HG02623 (cell line): ENCODE data around the gene AFF4.
A peak's percentile ranks its signal among the peaks of the same experiment; 100 is the strongest.
"Not testable (repeated sequence)": the region's sequence is repeated elsewhere in the genome, so short reads cannot be mapped to it uniquely, and the experiment has no call there.

ENCODE experiments used
- ATAC-seq: cut with Tn5 transposase; IDR thresholded peaks from one replicate; pipeline ENCODE4 v1.9.1; 2021; ENCODE audit warnings: moderate library complexity; ENCODE audit not compliant: unreplicated experiment

The AFF4 gene, protein sequence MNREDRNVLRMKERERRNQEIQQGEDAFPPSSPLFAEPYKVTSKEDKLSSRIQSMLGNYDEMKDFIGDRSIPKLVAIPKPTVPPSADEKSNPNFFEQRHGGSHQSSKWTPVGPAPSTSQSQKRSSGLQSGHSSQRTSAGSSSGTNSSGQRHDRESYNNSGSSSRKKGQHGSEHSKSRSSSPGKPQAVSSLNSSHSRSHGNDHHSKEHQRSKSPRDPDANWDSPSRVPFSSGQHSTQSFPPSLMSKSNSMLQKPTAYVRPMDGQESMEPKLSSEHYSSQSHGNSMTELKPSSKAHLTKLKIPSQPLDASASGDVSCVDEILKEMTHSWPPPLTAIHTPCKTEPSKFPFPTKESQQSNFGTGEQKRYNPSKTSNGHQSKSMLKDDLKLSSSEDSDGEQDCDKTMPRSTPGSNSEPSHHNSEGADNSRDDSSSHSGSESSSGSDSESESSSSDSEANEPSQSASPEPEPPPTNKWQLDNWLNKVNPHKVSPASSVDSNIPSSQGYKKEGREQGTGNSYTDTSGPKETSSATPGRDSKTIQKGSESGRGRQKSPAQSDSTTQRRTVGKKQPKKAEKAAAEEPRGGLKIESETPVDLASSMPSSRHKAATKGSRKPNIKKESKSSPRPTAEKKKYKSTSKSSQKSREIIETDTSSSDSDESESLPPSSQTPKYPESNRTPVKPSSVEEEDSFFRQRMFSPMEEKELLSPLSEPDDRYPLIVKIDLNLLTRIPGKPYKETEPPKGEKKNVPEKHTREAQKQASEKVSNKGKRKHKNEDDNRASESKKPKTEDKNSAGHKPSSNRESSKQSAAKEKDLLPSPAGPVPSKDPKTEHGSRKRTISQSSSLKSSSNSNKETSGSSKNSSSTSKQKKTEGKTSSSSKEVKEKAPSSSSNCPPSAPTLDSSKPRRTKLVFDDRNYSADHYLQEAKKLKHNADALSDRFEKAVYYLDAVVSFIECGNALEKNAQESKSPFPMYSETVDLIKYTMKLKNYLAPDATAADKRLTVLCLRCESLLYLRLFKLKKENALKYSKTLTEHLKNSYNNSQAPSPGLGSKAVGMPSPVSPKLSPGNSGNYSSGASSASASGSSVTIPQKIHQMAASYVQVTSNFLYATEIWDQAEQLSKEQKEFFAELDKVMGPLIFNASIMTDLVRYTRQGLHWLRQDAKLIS

DNA sequence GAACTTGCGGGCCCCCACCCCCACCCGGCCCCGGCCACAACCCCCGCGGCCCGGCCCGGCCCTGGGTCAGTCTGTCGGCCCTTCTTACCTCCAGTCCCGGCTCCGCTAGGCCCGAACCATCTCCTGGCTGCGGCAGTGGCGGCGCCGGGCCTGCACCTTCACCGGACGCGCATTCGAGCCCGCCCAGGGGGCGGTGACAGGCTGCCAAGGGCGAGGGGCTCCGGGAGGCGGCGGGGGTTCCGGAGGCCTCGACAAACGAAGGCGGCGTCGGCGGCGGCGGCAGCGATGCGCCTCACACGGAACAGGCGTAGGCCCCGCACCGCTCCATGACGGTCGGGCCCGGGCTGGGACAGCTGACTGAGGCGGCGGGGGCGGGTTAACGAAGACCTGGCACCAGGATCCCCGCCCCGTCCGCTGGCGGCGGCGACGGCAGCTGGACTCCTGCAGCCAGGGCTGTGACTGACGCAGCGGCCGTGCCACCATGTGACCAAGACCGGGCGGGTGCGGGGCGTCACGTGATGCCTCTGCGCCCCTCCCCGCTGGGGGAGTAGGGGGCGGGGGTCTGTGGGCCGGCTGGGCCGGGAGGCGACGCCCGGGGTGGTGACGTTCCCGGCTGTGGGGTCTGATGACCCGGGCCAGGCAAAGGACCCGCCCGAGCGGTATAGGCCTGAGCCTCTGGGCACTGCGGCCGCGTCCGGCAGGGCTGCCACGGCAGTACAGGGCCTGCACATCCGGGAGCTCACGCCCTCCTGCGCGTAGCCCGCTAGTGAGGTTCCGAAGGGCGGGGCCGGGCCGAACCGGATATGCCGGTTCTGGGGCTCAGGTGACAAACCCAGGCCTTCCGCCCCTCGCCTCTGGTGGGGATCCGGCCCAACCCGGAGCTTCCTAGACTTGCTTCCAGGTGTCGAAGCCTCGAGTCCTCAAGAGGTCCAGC, at the start of gene AFF4:
AFF4 (minus strand) TSS at position 464 of the 934 bp plus-strand sequence. CDS start 26,445 bp downstream, outside the sequence.
- ATAC-seq: peak; percentile 94

DNA sequence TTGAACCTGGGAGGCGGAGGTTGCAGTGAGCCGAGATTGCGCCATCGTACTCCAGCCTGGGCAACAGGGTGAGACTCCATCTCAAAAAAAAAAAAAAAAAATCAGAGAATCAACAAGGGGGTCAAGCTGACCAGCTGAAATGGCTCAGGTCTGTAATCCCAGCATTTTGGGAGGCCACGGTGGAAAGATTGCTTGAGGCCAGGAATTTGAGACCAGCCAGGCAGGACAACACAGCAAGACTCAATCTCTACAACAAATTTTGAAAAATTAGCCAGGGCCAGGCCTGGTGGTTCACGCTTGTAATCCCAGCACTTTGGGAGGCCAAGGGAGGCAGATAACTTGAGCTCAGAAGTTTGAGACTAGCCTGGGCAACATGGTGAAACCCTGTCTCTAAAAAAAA, 45.0 kb upstream of the AFF4 start:
- not testable (repeated sequence) for ATAC-seq

DNA sequence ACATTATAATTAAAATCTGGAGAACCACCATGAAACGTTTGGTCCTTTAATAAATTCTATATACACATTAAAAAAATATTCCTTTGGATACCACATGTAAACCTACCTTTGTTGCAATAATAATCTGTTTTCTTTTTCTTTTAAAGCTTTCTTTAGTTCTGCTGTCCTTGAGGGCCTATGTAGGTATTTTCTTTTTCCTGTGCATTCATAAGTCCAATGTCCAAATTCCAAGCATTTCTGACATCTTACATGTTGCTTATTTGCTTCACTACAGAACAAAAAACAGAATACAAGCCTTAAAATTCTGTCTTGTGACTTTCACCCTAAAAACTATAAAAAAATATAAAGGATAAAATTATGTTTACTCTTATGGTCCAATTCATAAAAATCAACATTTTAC, 43.2 kb upstream of the AFF4 start:
- ATAC-seq: no peak

DNA sequence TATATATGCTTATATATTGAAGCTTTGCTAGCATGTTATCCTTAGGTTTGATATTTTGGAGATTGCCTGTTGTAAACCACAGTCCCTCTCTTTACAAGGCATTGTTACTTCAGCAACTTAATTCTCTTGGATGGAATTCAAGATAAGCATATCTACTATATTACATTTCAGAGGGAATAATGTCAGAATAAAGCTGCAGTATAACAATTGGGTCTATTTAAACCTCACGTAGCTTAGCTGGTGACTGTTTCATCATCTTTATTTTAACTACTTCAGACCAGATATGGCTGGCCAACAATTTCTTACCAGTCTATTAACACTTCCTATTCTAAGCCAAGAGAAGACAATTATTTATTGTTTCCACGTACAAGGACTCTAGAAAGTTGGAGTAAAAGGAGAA, 35.8 kb upstream of the AFF4 start:
- ATAC-seq: no peak

DNA sequence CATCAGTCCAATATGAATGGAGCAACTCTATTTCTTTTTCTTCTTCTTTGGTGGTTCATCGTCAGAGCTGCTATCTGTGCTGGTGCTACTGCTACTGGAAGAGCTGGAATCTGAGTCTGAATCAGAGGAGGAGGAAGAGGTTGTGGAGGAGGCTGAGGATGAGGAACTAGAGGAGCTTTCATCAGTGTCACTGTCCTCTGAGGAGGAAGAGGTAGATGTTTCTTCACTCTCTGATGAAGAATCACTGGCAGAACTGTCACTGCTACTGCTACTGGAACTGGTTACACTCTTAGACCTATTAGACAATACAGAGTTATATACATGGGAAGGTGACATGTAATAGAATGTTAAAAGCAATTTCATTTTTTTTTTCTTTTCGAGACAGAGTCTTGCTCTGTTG, 35.1 kb upstream of the AFF4 start:
- ATAC-seq: no peak

DNA sequence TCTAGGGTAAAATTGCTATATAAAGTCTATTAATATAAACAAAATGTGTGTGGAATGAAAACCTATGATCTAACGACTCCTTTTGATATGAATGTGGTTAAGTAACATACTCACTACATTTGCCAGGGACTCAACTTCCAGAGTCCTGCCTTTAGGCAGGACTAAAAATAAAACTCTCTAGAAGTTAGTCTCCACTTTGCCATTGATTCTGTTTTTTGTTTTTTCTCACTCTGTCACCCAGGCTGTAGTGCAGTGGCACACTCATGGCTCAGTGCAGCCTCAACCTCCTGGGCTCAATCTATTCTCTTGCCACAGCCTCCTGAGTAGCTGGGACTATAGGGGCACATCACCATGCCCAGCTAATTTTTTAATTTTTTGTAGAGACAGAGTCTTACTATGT, 32.9 kb upstream of the AFF4 start:
- no peak for ATAC-seq

DNA sequence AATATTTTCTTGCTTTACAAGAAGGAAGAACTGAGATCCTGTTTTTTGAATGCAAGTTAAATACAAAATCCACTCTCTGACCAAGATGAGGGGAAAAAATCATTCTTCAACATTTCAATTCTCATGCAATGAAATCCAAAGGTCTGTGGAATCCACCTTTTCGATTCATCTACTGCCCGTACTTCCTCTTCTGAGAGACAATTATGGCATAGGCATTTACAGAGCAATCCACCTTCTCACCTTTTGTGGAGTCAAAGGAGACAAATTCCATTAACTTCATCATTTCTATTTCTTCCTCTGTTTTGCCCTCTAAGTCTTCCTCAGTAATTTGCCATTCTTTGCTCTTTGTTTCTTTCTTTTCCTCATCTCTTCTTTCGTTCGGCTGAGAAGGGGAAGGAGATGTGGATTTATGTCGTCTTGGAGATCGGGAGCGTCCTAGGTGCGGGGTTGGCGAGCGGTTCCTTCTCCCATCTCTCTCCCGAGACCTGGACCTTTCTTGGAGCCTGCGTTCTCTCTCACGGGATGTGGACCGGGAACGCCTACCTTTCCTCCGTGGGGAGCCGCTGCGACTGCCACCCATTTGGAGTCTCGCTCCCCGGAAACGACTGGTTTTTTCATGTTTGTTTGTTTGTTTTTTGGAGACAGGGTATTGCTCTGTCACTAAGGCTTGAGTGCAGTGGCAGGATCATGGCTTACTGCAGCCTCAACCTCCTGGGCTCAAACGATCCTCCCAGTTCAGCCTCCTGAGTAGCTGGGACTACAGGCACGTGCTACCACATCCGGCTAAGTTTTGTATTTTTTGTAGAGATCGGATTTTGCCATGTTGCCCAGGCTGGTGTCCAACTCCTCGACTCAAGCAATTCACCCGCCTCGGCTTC, 24.3 kb upstream of the AFF4 start:
- ATAC-seq: no peak

DNA sequence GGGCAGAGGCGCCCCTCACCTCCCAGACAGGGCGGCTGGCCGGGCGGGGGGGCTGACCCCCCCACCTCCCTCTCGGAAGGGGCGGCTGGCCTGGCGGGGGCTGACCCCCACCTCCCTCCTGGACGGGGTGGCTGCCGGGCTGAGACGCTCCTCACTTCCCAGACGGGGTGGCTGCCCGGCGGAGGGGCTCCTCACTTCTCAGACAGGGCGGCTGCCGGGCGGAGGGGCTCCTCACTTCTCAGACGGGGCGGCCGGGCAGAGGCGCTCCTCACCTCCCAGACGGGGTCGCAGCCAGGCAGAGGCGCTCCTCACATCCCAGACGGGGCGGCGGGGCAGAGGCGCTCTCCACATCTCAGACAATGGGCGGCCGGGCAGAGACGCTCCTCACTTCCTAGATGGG, 19.5 kb upstream of the AFF4 start:
- not testable (repeated sequence) for ATAC-seq

DNA sequence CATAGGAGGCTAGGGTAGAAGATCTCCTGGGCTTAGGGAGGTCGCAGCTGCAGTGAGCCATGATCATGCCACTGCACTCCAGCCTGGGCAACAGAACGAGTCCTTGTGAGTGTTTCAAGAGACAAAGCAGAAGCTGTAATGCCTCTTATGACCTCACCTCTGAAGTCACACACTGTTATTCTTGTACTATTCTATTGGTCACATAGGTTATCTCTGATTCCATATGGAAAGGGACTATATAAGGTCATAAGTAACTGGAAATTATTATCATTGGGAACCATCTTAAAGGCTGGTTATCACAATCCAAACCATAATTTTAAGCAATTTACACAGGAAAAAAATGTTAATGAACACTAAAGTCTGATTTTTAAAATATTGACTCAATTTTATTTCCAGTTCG, 17.9 kb upstream of the AFF4 start:
- ATAC-seq: no peak

DNA sequence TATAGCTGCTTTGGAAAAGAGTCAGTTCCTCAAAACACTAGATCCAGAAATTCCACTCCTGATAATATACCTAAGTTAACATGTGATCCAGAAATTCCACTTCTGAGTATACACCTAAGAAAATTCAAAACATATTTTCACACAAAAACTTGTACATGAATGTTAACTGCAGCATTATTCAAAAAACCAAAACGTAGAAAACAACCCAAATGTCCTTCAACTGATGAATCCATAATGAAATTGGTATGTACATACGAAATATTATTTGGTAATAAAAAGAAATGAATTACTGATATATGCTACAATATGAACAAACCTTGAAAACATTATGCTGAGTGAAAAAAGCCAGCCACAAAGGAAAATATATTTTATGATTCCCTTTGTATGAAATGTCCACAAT, 16.5 kb upstream of the AFF4 start:
- no peak for ATAC-seq

DNA sequence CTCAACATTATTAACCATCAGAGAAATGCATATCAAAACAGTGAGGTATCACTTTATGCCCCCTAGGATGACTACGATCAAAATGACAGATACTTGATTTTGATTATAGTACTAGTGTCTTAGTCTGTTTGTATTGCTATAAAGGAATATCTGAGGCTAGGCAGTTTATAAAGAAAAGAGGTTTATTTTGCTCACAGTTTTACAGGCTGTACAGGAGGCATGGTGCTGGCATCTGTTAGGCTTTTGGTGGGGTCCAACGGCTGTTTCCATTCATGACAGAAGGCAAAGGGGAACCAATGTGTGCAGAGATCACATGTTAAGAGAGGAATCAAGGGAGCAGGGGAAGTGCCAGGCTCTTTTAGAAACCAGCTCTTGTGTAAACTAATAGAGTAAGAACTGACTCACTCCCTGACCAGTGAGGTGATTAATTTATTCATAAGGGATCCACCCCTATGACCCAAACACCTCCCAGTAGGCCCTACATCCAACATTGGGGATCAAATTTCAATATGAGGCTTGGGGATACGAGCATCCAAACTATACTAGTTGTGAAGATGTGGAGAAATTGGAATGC, 16.0 kb upstream of the AFF4 start:
- no peak for ATAC-seq

DNA sequence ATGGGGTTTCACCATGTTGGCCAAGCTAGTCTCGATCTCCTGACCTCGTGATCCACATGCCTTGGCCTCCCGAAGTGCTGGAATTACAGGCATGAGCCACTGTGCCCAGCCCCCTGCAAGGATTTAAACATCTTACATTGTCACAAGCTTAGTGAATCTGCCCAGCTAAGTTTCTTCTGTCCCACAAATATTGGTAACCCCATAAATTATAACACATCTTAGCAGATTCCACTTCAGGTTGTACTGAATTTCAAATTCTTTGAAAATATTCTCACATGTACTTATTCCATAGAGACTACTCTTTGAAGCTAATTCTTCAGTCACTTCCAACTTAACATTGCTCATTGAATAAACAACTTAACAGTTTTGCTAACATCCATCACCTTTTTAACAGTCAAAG, 13.4 kb upstream of the AFF4 start:
- ATAC-seq: no peak

DNA sequence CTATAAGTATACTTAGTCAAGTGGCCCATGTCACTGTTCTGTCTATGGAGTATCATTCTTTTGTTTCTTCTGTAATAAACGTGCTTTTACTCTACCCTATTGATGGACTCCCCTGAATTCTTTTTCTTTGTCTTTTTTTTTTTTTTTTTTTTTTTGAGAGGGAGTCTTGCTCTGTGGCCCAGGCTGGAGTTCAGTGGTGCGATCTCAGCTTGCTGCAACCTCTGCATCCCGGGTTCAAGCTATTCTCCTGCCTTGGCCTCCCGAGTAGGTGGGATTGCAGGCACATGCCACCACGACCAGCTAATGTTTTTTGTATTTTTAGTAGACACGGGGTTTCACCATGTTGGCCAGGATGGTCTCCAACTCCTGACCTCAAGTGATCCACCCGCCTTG, 9.0 kb upstream of the AFF4 start:
- ATAC-seq: not testable (repeated sequence)

DNA sequence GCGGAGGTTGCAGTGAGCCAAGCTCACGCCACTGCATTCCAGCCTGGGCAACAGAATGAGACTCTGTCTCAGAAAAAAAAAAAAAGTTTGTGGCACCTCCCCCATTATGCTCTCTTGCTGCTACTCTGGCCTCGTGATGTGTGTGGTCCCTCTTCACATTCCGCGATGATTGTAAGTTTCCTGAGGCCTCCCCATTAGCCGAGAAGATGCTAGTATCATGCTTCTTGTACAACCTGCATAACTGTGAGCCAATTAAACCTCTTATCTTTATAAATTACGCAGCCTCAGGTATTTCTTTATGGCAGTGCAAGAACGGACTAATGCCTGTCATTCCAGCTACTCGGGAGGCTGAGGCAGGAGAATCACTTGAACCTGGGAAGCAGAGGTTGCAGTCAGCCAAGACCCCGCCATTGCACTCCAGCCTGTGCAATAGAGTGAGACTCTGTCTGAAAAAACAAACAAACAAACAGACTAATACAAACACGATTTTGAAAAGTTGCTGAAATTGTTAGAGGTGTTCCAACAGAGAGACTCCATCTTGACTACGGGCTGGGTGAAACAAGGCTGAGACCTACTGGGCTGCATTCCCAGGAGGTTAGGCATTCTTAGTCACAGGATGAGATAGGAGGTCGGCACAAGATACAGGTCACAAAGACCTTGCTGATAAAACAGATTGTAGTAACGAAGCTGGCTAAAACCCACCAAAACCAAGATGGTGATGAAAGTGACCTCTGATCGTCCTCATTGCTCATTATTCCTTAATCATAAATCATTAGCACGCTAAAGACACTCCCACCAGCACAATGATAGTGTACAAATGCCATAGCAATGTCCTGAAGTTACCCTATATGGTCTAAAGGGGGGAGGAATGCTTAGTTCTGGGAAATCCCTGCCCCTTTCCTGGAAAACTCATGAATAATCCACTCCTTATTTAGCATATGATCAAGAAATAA, 8.3 kb upstream of the AFF4 start:
- no peak for ATAC-seq

DNA sequence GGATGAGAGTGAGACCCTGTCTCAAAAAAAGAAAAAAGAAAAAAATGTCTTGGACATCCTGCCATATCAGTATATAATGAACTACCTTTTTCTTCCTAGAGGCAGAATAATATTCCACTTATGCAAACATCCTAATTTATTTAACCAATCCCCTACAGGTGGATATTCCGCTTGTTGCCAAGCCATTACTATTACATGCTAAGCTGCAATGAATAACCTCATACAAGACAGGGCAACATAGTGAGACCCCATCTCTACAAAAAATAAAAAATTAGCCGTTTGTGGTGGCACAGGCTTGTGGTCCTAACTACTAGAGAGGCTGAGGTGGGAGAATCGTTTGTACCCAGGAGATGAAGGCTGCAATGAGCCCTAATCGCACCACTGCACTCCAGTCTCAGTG, 1.7 kb upstream of the AFF4 start:
- ATAC-seq: no peak

DNA sequence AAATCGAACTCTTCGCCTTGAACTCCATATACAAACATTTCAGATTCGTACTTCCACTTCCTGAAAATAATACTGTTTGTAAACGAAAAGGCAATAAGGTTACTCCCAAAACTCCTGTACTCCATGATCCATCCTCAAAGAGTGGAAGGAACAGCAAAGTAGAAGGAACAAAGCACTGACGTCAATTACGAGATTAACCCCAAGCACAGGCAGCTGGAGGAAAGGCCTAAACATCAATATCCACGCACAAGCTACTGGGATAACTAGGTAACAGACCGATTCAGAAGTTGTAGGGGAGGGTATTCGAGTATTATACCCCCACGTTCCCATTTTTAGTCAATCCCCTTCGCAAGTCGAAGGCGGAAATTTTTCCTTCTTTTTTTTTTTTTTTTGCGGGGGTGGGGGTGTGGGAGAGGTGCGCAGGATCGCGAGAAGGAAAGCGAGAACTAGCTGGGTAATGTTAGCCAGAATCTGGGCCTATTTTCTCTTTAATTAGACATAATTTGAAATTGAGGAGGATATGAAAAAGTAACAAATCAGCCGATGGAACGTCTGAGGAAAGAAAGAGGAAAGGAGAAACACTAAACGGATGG, 909 bp downstream of the AFF4 start:
- ATAC-seq: no peak

DNA sequence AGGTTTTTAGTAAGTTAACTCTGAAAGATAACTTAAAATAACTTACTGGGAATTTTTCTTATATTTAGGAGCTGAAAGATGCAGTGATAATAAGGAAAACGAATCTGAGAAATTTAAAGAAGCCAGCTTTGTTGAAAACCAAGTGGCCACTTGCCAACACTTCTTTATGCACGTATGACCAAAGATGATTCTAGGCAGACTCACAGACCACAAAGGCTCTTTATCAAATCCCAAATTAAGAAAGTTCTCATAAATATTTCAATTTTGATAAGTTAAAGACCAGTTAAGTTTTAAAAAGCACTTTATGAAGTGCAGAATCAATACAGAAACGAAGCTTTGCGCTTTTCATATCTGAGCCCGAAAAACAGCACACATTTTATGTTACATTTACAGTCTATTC, 1.5 kb downstream of the AFF4 start:
- ATAC-seq: no peak
